ENCODE measurements around the gene CD109.

CD109 gene

GRCh38 chr6:73688351-73688750, 7.7 kb upstream of the CD109 start:
- DNase-seq = no peak

- peak in 1 of 2 donors; percentile 51 for DNase-seq
These were observed 5.9 kb upstream of the CD109 start for GRCh38 chr6:73690056-73690455.

- no peak for DNase-seq
These were observed 4.5 kb upstream of the CD109 start for GRCh38 chr6:73691512-73691911.

- DNase-seq = peak in 1 of 2 donors; percentile 13
These were observed 1.1 kb upstream of the CD109 start for GRCh38 chr6:73694711-73695411.

GRCh38 chr6:73696966-73697655, 1.1 kb downstream of the CD109 start:
- peak; percentile 31 to 41 for DNase-seq

GRCh38 chr6:73699676-73700459, 3.9 kb downstream of the CD109 start:
- no peak for DNase-seq

GRCh38 chr6:73702444-73702843, 6.4 kb downstream of the CD109 start:
- DNase-seq = no peak

- DNase-seq = no peak
These were observed 7.5 kb downstream of the CD109 start for GRCh38 chr6:73703466-73703865.

- DNase-seq = no peak
These were observed 8.3 kb downstream of the CD109 start for GRCh38 chr6:73704260-73704659.

- no peak for DNase-seq
These were observed 8.8 kb downstream of the CD109 start for GRCh38 chr6:73704798-73705197.

- no peak for DNase-seq
These were observed 11.0 kb downstream of the CD109 start for GRCh38 chr6:73706971-73707370.

- no peak for DNase-seq
These were observed 14.5 kb downstream of the CD109 start for GRCh38 chr6:73710470-73710869.

- DNase-seq = no peak
These were observed 14.9 kb downstream of the CD109 start for GRCh38 chr6:73710948-73711347.

- no peak for DNase-seq
These were observed 16.7 kb downstream of the CD109 start for GRCh38 chr6:73712535-73713173.

- peak; percentile 57 to 58 for DNase-seq
These were observed 17.6 kb downstream of the CD109 start for GRCh38 chr6:73713426-73714147.

- peak in 1 of 2 donors; percentile 44 for DNase-seq
These were observed 19.1 kb downstream of the CD109 start for GRCh38 chr6:73715111-73715508.

GRCh38 chr6:73719046-73719445, 23.0 kb downstream of the CD109 start:
- no peak for DNase-seq

GRCh38 chr6:73722318-73723060, 26.5 kb downstream of the CD109 start:
- peak; percentile 79 to 80 for DNase-seq

- DNase-seq = peak in 1 of 2 donors; percentile 7
These were observed 27.5 kb downstream of the CD109 start for GRCh38 chr6:73723480-73723879.

GRCh38 chr6:73724389-73724788, 28.4 kb downstream of the CD109 start:
- DNase-seq = no peak

- DNase-seq = peak; percentile 83 to 88
These were observed 29.2 kb downstream of the CD109 start for GRCh38 chr6:73725192-73725591.

- DNase-seq = no peak
These were observed 31.1 kb downstream of the CD109 start for GRCh38 chr6:73727114-73727513.
